HG03097 (cell line): ENCODE results near the gene PICK1.
"Not testable (repeated sequence)": the region's sequence is repeated elsewhere in the genome, so short reads cannot be mapped to it uniquely, and the experiment has no call there.

Experiments used
- ATAC-seq: cut with Tn5 transposase; IDR thresholded peaks from one replicate; pipeline ENCODE4 v1.9.1; 2021; ENCODE audit not compliant: unreplicated experiment, low FRiP score

The PICK1 gene

GRCh38 chr22:38110863-38111852 is 54.0 kb downstream of the PICK1 start:
- ATAC-seq: no peak

DNA sequence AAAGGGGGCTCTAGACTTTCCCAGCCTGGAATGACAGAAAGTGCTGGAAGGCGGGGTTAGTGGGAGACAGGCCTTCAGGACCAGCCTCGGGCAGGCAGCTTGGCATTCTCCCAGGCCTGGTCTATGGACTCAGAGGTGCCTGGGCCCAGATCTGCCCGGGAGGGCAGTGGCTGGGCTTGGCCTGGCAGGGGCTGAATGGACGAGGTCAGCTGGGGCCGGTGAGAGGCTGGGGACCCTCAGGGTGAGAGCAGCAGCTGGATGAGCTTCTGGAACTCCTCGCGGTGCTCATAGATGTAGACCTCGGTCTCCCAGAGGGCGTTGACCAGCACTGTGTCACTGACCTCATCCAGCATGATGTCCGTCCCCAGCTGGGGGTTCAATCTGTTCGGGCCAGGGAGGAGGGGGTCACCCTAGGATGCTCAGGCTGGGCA is 54.7 kb downstream of the PICK1 start:
- no peak for ATAC-seq

- no peak for ATAC-seq
Observed at GRCh38 chr22:38112381-38112780, 55.2 kb downstream of the PICK1 start.

DNA sequence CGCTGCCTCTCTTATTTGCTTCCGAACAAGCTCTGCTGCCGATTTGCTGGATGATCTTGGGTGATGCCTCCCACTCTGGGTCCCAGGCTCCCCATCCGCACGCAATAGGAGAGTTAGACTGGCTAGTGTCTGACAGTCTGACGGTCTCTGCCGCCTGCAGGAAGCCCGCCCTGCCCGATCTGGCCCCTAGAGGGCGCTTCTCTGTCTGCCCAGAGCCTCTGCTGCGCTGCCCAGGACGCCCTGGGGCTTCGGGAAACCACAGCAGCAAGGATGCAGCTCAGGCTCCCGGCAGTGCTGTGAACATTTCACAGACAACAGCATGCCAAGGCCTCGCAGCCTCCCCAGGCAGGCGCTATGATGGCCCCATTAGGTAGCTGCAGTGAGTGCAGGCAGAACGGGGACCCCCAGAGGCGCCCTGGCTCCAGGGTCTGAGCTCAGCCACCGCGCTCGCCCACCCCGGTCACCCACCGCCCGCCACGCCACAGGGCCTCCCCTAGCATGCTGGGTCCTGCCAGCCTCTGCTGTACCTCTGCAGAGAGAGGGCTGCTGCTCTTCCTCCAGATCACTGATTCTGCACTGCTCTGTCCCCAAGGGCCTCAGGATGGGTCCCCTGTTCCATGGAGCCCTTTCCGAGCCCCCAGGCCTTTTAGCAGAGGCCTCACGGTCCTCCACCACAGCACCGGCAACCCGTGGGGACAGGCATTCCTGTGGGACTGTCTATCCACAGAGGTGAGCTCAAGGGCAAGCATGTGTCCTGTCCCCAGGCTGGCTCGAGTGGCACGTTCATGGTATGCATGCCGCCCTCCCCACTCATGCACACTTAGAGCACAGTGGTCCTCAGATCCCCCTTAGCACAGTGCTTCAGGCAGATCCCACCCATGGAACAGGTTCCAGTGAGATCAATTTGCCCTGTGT is 57.5 kb downstream of the PICK1 start:
- no peak for ATAC-seq

DNA sequence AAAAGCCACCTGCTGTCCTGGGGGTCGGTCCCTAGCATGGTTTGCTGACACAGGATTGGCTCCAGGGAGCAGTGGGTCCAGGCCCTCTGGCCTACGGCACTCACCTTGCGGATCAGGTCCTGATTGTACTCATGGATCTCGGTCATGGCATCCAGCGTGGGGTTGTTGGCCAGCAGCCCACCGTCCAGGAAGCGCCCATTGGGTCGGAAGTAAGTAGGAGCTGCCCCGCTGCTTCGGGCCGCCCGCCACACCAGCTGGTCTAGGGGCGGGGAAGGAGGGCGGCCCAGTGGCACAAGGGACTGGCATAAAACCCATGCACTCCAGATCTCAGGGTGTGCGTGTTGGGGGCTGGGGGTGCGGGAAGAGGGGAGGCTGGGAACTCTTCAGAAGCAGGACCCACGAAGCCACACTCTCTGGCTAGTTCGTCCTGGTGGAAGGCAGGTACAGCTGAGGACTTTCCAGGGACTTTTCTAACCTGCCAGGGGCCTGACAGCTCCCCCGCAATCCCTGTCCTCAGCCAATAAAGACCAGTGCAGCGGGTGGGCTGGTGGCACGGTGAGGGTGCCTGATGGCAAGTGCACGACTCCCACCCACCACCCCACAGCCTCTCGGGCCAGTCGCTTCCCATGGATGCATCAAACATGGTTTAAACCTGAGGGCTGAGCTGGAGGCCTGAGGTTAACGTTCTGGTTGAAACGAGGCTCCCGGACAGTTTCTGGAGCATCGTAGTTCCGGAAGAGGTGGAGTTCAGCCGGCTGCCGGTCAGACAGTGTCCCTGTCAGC is 58.4 kb downstream of the PICK1 start:
- ATAC-seq: no peak

DNA sequence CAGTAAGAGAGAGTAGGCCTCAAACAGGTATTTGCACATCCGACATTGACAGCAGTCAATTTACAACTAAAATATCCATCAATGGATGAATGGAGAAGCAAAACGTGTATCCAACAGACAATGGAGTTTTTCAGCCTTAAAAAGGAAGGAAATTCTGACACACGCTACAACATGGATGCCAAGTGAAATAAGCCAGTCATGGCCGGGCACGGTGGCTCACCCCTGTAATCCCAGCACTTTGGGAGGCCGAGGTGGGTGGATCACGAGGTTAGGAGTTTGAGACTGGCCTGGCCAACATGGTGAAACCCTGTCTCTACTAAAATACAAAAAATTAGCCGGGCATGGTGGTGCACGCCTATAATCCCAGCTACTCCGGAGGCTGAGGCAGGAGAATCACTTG is 60.4 kb downstream of the PICK1 start:
- not testable (repeated sequence) for ATAC-seq

DNA sequence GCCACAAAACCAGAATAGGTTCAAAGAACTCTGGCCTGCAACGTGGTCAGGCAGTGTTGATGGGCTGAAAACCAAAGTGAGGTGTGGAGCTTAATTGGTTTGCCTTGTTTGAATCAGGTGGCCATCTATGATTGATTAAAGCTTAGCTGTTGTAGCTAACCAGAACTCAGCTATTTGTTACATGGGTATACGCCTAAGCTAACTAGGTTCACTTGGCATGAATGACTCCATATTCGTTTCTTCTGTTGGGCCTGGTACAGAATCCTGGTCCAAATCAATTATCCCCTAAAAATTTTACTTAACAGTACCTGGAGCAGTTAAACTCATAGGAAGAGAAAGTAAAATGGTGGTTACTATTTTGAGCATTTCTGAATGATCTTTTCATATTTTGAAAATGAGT is 61.0 kb downstream of the PICK1 start:
- no peak for ATAC-seq

DNA sequence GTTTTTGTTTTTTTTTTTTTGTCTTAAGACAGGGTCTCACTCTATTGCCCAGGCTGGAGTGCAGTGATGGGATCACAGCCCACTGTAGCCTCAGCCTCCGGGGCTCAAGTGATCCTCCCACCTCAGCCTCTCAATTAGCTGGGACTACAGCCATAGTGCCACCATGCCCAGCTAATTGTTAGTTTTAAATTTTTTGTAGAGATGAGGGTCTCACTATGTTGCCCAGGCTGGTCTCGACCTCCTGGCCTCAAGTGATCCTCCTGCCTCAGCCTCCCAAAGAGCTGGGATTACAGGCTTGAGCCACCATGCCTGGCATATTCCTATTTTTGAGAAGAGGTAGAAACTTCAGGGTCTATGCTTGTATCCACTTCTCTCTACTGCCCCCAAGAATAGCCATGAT is 61.5 kb downstream of the PICK1 start:
- ATAC-seq: not testable (repeated sequence)

GRCh38 chr22:38120359-38121110 is 63.3 kb downstream of the PICK1 start:
- no peak for ATAC-seq

- ATAC-seq: no peak
Observed at GRCh38 chr22:38122616-38123015, 65.4 kb downstream of the PICK1 start.

DNA sequence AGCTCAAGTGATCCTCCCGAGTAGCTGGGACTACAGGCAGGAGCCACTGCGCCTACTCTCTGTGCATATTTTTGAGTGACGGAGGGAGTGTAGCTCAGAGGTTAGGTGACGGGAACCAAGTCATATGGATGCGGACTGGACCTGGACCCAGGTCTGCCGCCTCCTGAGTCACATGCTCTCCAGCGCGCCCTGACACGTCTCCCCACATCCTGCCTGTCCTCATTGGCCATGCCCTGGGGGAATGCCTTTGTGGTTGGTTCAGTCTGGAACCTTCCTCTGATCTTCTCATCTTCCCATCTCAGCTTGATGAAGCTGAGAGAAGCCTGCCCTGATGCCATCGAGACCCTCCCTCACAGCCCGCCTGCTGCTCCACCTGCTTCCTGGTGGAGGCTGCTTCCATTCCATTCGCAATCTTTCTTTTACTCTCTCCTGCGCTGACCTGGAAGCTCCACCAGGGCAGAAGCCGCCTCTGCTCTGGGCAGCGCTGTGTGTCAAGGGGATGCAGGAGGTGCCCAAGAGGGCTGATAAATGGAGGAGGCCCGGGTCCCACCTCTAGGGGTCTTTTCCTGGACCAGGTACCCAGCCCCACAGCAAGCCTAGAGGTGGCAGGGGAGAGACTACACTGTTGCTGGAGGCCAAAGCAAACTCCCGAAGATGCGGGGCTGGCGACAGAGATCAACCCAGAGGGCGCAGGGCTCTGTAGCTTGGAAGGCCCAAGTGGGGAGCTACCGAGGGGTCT is 67.2 kb downstream of the PICK1 start:
- no peak for ATAC-seq

- ATAC-seq: no peak
Observed at GRCh38 chr22:38125038-38125610, 67.9 kb downstream of the PICK1 start.
